CD4-positive, alpha-beta T cell treated with Interleukin-15 for 4 hours (primary cell): Measurements from ENCODE around the gene AMOTL1.

Experiments
- DNase-seq: peaks from one replicate; pipeline ENCODE4 v3.0.0-alpha.2; 2020; ENCODE audit warnings: low spot score

Gene AMOTL1

DNA sequence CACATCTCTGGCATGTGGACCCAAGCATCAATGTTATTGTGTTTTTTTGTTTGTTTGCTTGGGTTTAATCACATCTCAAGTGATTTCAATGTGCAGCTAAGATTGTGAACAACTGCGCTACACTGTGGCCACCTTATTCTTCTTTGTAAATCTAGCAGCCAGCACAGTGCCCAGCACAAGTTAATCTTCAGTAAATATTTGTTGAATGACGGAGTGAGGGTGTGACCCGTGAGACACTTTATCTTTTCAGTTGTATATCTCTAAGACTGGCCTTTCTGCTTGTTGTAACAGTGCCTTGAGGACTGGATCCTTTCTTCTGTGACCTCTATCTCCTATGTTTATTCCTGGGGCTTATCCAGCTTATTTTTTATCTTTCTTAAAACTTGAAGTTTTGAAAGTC lies 21.4 kb upstream of the AMOTL1 start:
- DNase-seq, result no peak

DNA sequence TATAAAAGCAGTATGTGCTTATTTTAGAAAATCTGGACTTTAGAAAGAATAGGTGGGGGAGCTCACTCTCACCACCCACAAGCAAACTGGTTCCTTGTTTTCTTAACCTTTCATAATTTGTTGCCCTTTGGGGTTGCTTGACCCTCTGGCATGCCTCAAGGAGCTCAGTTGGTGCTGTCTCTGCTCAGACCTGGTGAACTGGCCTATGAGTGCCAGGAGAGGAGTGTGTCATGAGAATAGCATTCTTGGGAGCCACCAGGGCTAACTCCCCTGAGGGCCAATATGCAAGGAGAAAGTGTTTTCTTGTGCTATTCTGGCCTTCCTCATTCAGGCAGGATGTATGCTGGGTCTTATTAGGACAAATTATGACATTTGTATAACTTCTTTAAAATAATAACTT lies 21.0 kb upstream of the AMOTL1 start:
- DNase-seq, result no peak

DNA sequence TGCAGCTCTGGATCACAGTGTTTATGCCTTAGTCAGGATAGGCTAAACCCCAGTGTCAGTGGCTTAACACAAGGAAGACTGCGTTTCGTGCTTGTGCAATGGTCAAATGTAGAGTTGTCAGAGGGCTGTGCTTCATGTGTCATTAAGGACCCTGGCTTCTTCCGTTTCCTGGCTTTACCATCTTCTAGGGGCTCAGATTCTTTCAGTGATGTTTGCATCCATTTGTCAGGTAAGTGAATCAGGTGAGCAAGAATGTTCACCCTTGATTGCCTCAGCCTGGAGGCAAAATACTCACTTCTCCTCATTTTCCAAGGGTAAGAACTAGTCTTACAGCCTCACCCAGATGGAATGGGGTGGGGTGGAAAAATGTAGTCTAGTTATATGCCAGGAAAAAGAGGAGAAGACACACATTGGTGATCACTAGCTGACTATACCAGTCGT lies 20.5 kb upstream of the AMOTL1 start:
- DNase-seq, result no peak

DNA sequence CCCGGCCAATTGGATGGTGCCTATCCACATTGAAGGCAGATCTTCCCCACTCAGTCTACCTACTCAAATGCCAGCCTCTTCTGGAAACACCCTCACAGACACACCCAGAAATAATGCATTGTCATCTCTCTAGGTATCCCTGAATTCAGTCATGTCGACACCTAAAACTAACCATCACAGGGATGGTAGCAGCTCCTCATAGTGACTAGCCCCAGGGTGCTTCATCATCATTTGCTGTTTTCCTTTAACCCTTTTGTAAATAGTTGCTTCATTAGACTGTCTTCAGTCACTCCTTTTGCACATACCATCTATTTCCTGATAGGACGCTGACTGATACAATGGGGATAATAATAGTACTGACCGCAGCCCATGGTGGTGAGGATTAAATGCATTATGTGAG lies 18.8 kb upstream of the AMOTL1 start:
- no peak for DNase-seq

DNA sequence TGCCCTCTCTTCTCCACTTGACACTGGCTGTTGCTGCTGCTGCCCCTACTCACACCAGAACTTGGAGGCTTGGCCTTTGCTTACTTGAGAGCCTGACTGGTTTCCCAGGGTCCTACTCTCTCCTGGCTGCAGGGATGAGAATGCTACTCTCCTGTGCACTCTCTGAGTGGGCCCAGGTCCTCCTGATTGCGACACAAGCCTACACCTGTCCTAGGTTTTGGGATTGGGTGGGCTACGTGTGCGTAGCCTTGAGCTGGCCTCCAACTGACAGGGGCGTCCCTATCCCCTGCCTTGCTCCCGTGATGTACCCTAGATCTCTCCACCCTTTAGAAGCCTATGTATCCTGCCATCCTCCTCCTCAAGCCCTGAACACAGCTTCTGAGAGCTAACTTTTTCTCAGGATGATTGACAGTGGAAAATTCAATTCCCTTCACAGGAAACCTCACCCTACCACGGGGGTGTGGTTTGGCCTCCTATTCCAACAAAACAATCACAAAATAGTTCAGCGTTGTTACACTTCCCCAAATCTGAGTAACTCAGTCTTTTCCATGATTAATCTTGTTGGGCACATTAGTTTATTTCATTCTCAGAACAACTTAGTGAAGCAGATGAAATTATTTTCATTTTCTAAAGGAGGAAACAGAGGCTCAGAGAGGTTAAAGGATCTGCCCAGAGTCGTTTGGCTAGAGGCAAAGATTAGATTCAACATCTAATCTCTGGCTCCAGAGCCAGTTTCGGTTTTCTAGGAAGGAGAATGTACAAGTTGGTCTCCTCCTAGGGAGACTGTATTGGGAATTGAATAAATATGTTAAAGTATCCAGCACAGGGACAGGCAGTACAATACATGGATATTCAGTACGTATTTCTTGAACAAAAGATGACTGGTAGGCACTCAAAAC lies 17.6 kb upstream of the AMOTL1 start:
- no peak for DNase-seq

DNA sequence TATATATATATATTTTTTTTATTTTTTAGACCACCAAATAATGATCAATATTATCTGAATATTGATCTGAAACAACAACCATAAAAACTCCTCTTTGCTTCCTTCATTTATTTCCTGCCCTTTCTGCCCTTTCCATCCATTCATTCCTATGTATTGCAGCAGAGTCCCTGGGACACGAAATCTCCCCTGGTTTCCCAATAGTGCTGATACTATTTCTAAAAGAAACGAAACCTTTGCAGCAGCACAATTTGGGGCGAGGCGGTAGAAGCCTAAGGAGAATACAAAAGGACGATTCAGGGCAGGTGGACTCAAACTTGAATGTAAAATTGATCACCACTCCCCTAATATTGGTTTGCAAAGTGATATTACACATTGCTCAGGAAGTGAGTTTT lies 16.9 kb upstream of the AMOTL1 start:
- DNase-seq, result no peak

DNA sequence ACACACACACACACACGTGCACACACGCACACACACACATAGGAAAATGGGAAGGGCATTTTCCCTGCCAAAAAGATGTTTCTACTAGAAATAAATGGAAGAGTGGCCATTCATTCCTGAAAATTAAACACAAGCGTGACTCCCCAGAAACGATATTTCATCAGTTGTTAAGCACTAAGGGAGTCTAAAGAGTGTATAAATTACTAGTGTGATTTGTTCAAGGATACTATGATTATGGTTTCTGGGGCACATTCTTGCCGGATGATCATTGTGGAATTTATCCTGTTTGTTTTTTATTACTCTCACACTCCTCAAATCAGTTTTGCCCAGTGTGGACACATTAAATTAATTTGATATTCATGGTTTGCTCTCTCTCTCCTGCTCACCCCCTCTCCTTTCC lies 16.4 kb upstream of the AMOTL1 start:
- no peak for DNase-seq

DNA sequence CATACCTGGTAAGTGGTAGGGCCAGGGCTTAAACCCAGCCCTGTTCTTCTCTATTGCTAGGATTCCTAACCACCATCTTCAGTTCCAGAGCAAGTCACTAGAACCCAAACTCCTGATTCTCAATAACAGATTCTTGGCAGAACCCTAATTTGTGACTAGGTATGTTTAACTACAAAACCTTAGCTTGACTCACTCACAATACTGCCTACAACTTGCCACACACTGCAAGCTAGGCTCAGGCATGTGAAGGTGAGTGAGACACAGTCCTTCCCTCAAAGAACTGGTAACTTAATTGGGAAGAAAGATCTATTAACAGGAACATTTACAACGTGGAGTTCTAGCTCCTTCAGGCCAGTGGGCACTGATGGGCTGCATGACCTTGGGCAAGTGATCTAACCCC lies 14.5 kb upstream of the AMOTL1 start:
- no peak for DNase-seq

DNA sequence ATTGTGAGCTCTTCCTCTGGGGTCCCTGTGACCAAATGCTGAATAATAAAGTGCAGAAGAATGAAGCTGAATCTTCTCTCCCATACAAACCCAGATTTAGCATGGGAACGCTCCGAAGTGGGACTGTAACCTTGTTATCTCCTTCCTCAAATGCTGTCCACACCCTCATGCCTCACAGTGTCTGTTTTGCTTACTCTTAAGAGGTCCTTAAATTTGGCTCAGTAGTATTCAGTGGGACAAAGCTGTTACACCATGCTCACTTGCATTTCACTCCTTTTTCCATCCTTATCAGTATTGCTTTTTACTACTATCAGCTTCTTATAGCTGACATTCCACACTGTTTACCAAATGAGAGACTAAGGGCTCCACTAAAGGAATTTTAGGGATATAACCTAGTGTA lies 13.8 kb upstream of the AMOTL1 start:
- no peak for DNase-seq

DNA sequence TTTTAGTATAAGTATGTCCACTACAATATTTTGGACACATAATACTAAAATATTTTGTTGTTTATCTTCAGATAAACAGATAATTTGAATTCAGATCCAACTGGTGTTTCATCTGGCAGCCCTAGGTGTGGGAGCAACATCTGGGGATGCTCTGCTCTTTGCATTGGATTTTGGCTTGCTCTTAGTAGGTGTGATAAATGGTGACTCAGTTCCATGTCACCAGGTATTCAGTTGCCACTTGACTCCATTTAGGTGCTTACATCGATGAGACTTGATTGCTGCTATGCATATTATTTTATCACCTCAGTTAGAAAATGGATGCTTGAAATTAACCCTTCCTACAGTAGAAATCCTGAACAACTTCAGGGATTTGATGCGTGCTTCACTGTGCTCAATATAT lies 13.3 kb upstream of the AMOTL1 start:
- no peak for DNase-seq

DNA sequence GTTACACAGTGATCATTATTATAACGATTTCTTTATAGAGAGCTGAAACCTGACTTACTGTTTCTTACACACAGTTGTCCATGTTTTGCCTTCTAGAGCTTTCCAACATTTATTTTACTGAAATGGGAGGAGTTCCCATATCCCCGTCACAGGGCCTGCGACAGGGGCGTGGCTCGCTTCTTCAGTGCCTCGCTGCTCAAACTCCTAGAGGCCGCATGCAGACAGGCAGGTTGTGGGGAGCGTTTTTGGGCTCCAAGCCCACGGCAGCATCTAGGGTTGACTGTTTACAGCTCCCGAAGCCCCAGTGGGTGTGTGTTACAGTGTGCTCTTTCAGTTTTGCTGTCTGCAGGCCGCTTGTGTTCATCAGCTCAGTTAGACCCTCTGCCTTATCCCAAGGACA lies 12.7 kb upstream of the AMOTL1 start:
- no peak for DNase-seq

DNA sequence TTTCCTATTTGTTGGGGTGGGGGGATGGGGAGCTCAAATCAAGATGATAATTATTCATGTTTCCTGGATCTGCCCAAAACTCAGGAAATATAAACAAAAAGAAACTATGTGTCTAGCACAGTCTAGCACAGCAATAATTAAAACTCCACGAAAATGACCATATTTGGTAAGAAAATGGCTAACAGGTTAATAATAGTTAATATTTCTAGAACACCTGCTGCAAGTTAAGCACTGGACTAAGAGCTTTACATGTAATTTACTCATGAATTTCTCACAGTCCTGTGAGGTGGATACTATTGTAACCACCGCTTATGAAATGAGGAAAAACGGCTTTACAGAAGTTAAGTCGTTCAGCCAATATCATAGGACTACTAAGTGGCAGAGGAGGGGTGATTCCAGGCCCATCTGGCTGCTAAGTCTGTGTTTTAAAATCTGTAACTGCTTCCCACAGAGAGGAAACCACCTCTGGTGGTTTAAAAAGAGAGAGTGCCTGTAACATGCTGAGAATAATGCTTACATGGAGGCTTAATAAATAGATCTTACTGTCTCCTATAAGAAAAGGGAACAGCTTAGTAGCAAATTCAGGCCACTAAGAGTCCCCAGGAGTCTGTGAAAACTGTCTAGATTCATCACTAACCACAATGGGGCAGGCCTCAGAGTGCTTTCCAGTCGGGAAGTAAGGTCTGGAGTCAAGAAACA lies 11.0 kb upstream of the AMOTL1 start:
- DNase-seq, result no peak

DNA sequence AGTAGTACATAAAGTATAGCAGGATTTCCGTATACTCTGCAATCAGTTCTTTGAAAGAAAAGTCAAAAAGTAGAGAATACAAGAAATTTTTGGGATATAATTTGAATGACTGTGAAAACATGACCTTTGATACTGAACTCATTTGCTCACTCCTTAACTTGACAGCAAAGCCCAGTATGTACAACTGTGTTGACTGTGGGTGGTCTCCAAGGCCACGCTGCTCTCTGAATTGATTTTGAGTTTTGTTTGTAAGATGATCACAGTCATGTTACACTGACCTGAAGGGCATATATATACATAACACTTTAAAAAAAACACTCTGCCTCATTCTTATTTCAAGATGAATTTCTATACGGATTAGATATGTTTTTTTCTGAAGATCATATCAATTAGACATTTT lies 9.5 kb upstream of the AMOTL1 start:
- DNase-seq, result no peak

DNA sequence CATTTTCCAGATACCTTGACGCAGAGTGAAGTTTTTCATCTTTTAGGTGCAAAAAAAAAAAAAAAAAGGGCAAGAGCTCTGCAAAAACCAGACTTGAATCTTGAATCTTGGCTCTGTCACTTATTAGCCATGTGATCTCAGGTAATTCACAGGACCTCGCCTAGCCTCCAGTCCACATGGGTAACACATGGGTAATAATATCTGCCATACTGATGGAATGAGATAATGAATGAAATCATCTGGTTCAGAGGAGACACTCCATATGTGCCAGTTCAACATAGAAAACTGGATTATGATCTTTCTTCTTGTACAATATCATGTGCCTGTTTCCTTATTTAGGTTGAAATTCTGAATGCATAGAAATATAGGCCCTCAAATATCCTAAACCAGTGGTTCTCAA lies 8.6 kb upstream of the AMOTL1 start:
- no peak for DNase-seq

DNA sequence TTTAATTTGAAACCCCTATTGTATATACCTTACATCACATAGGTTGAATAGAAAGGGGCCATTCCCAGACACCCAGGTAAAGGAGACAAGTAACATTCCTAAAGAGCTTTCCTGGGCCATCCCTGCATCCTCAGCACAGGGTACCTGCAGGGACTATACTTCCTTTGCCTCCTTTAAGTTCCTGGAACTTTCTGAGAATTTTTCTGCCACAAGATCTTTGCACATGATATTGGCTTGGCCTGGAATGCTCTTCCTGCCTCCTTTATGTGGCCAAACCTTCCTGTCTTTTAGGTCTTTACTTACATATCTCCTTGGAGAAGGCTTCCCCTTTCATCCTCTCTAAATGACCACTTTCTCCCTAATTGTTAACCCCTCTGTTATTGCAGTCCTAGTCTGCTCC lies 7.9 kb upstream of the AMOTL1 start:
- no peak for DNase-seq

DNA sequence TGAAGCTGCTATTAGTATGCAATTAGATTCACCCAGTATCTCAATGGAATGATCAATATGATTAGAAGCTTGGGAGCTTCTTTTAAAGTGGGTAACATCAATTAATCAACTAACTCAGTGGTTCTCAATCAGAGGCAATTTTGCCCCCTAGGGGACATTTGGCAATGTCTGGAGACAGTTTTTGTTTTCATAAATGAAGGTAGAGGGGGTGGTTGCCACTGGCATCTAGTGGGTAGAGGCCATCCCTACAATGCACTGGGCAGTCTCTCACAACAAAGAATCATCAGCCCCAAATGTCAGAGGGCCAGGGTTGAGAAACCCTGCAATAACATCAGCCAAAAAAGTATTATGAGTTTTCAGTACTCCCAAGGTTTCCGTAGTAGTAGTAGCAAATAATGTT lies 5.9 kb upstream of the AMOTL1 start:
- no peak for DNase-seq

DNA sequence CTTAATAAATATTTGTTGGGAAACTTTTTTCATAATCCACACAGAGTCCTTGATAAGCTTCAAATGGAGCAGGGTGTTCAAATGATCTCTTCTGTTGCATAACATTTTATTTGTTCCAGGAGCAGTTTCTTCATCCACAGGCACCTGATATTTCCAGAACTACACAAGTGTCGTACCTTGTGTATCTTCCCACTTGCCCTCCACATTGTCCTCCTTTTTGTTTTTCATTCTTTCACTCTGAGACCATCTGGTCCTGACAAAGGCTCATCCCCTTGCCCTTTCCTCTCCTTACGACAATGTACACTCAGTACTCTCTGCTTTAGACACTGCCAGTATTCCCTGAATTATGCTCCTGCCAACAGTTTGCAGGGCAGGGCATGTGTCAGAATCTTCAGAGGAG lies 5.2 kb upstream of the AMOTL1 start:
- no peak for DNase-seq

DNA sequence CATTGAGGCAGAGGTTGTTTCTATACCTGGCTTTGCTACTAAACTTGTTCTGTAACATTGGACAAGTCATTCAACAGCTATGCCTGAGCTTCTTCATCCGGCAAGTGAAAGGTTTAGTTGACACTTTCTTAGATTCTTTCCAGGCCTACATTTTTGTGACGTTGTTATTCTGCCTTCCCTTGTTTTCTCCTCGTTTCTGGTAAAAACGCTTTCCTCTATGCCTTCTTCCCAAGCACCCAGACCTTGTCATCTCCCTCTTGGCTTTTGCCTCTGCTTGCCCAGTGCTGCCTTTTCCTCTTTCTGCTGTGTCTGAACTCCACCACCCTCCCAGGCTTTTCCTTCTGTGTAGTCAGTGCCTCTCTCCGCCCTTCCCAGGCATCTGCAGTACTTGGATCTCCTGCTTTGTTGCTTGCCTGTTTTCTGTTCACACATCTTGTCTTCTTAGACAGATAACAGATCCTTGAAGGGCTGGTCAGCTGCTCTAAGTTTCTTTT lies 1.4 kb upstream of the AMOTL1 start:
- DNase-seq, result no peak

DNA sequence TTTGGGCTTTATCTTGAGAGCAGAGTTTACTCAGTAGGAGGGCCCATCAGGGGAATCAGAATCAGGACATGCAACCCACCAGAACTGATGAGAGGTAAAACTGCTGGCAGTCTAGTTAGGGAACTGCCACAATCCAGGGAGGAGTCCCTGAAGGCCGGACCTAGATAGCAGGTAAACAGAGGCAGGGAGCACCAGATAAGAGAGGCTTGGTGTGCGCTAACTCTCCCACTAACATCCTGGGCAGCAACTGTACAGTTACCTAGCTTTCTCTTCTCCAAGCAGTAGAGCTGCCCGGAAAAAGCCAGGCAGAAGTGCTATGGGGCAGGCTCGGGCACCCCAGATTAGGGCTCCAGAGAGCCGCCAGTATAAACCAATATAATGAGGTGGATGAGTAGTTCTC lies 865 bp upstream of the AMOTL1 start:
- DNase-seq, result no peak

DNA sequence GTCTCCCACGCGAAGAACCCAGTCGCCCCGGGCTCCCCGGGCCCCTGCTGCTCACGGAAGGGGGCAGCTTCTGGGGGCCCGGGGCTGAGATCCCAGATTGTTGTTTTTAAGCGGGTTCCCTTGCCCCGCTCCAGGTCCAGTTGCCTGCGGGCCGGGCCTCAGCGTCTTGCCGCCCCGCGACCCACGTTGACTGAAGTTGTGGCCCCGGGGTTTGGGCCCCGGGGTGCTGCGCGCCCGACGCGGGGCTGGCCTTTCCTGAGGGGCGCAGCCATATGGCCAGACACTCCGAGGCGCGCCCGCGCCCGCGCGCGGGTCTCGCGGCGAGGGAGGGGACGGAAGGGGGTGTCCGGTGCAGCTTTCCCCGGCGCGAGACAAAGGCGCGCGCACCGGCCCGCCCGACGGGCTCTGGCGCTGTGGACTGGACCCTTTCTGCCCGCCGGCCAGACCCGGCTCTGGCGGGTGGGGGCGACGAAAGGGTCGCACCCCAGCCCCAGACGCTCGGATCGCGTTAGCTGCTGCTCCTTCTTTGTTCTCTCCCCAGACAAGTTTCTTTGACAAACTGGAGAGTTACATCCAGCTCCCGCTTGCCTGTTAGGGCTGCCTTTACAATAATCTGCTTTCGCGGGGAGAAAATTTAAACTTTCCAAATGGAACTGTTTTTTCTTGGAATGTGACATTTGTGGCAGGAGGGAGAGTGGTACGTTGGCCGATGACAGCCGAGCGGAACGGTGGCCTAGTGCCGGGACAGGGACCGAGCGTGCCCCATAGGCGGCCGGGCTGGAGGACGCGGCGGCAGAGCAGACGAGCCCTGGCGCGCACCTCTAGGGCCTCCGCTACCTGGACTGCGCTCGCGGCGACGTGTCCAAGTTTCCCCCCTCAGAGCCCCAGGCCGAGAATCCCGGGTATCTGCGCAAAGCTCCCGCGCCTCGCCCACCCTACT lies 716 bp downstream of the AMOTL1 start:
- DNase-seq, result no peak

DNA sequence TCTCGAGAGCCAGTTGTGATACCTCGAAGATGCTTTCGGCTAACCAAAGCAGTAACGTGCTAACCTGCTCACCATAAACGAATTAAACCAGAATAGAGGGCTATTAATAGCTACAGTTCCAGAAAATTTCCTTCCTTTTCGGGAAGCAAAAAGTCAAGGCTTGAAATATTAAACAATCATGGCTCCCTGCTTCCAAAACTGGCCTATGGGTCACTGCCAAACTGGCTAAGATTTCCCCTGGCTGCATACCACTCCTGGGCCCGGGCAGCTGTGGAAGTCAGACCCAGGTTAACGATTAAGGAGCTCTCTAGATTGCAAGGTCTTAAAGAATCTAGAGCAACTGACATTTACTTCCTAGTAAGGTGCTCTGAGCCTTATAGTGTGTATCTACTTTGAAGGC lies 1.7 kb downstream of the AMOTL1 start:
- no peak for DNase-seq

DNA sequence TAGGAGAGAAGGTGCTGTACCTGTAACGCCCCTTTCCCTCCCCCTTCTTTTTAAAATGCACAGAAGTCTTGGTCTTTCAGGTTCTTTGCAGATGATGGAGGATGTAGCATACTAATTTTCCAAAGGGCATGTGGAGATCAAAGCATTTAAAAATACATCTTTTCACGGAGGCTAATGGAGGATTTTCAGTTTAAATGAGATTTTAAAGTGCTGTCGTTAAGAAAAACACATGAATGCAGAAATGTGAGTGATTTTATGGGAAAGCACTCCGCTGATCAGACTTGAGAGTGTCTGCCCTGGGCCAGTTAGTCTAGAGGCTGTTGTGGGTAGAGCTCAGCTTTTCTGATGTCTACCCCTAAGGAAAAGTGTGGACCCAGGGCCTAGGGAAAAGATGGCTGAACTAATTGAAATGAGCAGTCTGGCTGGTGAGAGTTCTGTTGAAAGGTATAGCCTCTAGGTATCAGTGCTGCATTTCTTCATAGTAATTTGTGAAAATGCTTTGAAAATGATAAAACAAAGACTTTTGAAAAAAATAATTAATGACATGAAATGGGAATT lies 2.5 kb downstream of the AMOTL1 start:
- no peak for DNase-seq
